ENCODE data around the gene CPNE2.

The CPNE2 gene

DNA sequence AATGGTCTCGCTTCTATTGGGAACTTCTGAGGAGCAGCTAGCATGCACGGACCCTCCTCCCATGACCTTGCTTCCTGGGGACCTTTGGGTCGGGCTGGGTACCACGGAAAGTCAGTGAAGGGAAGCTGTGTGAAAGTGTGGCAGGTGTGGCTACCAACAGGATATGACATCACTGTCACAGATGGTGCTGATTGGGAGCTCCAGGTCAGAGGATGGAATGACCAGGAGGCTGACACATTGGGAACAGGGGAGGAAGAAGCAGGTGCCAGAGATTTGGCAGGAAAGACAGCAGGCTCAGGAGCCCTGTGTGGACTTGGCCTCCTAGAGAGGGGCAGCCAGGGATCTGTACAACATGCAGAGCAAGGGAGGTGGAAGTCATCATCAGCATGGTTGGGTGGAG lies 34.0 kb downstream of the CPNE2 start:
- DNase-seq: no peak

DNA sequence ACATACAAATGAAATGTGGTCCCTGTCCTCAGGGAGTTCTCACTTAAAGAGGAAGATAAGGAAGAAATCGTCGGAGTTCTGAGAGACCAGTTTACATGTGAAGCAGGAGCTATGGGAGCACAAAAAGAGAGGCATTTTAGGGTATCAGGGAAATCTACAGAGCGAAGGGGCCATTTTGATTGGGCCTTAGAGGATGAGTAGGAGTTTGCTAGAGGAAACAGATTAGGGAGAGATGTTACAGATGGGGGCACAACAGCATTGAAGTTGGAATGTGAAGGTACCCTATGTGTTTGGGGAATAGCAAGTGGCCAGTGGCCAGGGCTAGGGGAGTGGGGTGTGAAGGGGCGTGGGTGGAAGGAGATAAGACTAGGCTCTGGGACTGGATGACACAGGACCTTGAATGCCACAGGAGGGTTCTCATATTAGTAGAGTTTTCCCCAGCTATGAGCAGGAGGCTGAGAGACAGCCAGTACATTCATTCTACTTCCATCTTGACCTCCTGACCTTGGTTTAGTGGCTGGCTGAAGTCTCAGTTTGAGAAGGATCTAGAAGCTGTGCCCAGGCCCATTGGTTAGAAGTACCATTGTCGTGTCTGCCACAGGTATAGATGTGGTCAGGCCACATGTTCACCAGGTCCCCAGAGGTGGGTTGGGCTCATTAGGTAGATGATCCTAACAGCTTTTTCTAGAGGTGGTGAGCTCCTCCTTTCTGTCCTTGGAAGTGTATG lies 34.8 kb downstream of the CPNE2 start:
- no peak for DNase-seq

DNA sequence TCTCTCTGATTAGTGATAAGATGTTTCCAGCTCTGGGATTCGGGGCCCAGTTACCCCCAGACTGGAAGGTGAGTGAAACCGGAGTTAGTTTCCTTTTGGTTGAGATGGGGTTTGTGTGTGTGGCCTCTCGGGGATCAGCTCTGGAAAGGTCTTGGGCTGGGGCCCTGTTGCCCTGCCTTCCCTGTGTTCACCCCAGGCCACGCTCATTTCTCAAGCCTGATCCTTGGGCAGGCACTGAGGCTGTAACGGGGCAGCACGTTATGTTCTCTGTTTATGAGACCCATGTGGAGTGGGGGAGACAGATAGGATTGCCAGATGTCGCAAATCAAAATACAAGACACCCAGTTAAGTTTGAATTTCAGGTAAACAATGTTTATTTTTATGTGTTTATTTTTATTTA lies 35.5 kb downstream of the CPNE2 start:
- no peak for DNase-seq

DNA sequence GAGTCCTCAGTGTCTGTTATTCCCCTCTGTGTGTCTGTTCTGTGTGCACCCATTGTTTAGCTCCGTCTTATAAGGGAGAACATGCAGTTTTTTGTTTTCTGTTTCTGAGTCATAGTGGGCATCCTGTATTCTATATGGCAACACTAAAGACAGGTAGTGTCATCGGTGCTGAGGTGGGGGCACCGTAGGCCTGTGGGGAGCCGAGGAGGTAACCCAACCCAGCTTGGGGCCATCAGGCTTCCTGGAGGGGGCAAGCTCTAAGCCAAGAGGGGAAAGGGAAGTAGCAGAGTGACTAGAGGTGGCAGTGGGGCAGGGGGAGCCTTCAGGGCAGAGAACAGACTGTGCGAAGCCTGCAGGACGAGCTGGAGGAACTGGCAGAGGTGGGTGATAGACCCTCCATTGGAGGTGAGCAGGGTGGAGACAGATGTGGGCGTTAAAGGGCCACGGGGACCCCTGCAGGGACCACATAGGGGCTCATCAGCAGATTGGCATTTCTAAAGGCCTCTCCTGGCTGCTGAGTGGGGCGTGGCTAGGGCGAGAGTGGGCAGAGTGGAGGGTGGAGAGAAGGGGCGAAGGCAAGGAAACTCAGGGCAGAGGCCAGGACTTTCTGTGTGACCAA lies 36.5 kb downstream of the CPNE2 start:
- DNase-seq: peak; percentile 23

DNA sequence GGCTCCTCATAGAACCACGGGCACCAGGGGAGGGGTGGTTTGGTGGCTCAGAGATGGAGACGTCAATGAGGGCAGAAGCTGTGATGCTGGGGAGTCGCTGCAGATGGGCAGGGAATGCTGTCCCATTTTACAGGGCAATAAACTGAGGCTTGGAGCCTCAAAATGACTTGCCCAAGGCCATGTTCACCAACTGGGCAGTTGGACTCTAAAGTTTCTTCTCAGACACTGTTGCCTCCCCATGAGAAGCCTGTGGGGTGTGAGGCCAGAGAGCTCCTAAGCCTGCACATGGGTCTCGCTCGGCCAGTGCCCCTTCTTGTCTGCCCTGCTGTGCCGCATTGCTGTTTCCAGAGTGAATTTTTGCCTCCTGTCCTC lies 38.6 kb downstream of the CPNE2 start:
- DNase-seq: no peak

DNA sequence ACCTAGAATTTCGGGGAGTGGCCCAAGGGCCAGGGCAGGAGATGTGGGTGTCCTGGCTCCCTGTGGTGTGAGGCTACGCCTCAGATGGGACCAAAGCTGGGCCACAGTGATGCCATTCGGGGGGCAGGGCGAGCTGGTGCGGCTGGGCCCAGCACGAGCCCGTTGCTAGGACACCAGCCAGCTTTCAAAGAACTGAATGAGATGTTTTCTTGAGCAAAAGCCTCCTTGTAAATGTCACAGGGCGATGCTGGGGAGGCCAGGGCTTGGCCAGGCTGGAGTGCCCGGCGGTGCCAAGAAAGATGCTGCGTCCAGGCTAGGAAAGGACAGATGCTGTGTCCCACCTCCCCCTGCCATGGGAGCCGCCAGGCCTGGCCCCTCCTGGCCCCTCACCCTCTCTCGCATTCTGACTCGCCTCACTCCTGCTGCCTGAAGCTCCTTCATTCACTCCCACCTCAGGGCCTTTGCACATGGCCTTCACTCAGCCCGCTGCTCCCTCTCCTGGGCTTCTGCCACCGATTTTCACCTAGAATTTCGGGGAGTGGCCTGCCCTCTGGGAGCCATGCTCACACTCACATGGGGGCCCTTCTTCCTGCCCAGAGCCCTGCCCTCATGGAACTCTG lies 39.1 kb downstream of the CPNE2 start:
- no peak for DNase-seq

DNA sequence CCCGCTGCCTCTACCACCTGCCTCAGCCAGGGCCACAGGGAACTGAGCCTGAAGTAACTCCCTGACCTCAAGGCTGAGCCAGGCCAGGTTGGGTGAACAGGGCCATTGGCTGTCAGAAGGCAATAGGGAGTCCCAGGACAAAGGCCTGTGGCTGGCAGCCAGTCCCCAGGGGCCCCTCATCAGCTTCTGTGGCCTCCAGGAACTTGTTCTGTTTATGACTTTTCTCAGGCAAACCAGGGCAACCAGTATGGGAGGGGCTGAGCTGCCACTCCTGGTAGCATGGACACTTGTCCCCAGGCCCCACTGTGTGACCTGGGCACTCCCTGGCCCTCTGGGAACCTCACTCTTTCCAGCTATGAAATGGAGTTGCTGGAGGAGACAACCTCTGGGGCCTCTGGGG lies 40.1 kb downstream of the CPNE2 start:
- DNase-seq: no peak

DNA sequence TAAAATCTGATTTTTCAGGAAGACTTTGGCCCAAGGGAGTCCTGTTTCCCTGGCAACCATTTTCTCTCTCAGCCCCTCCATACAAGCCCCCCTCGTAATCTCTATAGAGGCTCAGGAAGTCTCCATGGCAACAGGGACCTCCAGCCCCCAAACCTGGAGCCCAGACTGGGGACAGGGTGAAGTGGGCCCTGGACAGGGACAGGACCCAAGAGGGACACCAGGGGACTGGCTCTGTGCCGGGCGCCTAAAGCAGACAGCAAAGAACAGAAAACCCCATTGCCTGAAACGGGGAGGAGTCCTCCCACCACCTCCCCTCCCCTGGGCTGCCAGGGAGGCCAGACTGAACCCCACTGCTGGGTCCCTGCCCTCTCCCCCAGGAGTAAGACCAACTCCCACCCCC lies 40.6 kb downstream of the CPNE2 start:
- DNase-seq: no peak

DNA sequence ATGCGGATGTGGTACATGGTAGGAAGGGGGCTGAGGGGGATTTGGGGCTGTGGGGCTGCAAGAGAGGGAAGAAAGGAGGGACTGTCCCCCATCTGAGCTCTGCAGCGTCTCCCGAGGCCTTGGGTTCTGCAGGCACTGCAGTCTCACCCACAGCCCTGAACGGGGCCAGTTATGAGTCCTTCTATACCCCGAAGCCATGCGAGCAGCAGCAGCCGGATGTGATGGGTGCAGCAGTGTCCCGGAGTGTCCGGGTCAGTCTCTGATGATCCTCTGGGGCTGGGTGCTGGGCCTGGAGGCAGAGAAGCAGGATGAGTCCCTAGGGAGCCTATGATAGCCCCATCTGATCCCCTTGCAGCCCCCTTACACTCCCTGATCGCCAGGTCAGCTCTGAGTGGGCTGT lies 41.5 kb downstream of the CPNE2 start:
- DNase-seq: no peak

DNA sequence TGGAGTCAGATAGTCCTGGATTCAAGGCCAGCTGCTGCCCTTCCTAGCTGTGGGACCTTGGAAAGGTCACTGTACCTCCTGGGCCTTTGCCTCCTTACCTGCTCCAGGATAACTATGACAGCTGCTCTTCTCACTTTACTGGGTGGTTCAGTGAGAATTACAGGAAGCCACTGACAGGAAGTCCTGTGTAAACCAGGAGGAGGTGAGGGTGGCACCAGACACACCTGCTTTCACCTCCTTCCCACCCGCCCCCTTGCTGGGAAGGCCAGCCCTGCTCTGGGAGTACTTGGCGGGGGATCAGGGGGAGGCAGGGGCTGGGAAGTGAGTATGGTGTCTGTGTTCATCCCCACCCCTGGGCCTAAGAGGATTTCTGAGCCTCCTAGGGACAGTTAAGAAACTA lies 42.6 kb downstream of the CPNE2 start:
- DNase-seq: peak; percentile 27

DNA sequence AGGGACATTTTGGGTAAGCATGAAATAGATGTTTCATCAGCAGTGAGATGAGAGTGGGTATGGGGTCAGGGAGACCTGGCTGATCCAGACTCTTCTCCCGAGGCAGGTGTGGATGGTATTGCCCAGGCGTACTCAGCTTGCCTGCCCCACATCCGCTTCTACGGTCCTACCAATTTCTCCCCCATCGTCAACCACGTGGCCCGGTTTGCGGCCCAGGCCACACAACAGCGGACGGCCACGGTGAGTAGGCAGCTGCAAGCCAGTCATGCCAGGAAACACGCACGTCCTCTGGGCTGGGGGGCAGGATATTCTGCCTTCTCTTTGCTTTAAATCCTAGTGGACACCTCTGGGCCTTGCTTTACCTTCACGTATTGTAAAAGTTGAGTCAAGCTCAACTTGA lies 44.7 kb downstream of the CPNE2 start:
- no peak for DNase-seq

DNA sequence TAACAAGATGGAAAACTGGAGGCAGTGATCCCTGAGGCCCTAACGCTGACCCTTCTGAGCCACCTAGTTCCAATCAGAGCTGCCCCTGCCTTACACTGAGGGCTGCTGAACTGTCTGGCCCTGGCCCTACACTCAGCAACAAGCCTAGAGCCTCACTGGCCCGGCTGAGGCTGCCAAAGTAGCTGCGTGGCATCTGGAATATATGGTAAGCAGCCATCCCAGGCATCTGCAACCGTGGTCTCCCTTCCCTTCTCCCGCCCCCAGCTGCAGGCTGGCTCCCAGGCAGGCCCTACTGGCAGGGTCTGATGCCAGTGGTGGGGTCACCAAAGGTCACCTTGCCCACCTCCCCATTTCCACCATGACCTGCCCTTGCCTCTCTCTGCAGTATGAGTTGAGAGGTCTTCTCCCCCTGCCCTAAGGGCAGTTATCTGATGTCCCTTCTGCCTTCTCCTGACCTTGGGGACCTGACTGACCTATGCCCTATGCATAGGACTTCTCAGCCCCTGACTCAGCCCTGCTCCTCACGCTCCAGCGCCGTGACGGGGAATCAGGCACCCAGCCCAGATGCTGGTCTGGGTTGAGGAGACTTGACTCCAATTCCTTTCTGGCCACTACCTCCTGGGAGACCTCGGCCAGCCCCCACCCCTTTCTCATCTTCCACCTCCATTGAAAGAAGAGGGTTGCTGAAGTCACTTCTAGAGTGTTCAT lies 45.3 kb downstream of the CPNE2 start:
- DNase-seq: no peak

DNA sequence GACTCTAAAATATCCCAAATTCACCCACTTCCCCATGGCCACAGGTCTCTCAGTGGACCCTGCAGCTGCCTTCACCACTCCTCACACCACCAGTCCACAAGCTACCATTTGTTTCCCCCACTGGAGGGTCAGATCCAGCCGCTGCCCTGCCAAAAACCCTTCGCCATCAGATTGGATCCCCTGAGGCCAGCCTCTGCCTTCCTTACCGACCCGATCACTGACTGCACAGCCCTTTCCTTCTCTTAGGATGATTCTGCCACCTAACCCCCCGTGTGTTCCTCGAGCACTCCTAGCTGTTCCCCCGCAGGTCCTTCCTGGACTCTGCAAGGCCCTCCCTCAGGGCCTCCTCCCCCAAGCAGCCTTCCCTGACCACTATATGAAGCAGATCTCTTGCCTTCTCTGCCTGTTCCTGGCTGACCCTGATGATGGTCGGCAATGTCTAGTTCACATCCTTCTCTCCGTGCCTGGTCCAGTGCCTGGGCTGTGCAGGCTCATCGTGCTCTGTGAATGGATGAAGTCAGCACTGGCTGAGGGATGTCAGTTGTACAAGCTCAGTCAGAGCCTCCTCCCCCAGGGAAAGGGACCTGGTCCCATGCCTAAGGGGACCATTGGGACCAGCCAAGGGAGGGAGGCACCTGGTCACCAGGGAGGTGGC lies 46.0 kb downstream of the CPNE2 start:
- no peak for DNase-seq

DNA sequence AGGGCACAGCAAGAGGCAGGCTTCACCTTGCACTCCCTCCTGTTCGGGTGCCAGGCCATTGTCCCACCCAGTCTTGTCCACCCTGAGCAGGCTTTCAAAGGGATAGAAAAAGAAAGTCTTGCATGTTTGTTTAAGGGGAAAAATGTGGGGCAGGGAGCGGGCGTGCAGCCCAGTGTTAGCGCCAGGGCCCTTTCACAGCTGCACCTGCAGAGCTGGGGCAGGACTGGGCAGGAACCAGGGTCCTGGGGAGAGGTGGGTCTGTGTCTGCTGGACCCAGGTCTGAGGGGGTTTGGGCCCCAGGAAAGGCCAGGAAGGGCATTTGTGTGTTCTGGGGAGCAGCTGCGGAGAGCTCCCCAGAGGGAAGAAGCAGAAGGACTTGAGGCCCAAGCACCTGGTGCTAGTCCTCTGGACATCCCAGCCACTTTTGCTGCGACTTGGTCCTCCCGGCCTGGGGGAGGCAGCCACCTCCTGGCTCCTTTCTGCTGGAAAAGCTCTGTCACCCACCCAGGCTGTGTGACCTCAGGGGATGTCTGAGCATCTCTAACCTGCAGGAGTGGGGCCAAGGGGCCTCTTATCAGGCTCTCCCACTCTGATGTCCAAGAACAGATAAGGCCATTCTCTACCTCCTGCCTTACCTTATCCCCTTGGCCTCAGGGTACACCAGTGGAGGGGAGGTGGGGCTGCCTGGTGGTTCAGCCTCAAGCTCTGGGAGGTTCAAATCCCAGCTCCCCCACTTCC lies 48.7 kb downstream of the CPNE2 start:
- no peak for DNase-seq

DNA sequence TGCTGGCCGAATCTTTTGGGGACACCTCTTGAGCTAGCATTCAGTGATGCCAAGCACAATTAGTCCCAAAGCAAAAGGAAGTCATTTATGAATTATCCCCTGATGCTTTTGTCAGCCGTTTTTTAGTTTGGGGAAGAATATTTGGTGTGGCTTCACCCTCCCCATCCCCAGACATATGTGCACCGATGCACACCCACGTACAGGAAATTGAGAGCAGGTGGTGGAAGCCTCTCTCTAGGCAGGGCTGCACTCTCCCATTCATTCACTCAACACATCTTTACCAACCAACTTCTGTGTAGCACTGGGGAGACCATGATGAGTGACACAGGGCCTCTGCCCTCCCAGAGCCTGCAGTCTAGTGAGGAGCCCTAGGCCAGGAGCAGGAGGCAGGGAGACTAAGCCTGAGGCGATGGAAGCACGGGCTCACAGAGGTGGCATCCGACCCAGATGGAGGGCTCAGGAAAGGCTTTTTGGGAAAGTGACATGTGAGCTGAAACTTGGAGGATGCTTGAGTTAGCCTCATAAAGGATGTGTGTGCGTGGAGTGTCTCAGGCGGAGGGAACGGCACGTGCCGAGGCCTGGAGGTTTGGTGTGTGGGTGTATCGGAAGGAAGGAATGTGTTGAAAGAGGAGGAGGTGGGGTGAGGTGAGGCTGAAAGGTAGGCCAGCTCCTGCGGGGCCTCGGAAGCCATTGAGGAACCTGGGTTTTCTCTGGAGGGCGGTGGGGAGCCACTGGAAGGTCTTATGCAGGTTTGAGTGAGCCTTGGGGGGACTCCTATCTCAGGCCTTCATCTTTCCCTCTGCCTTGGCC lies 49.6 kb downstream of the CPNE2 start:
- DNase-seq: no peak

DNA sequence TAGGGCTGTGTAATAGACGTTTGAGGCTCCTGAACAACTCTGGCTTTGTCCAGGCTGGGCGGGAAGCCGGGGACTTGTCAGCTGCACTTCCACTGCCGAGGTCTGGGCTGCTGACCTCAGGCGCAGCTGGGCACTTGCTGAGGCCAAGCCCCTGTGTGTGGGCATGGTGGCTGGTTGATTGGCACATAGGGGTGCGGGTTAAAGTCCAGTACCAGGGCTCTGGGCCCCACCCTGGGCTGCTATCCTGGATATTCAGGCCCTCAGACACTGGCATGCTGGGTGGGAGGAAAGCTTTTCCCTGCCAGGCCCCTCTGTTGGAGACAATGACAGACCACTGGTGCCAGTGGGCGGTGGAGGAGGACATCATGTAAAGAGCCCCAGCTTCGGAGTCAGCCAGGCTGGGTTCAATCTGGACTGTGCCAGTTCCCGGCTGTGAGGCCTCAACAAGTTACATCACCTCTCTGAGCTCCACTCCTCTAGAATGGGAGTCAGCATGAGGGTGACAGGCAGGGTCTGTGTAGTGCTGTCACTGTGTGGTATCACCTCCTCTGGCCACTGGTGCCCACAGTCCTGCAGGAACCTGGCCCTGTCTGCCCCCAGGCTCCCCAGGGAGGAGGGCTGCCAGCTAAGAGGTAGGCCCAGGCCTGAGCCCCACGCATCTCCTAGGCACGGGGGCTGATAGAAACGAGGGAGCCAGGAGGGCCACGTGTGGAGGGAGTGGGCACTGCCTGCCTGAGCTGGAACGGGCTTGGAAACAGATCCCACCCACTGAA lies 51.0 kb downstream of the CPNE2 start:
- DNase-seq: no peak

DNA sequence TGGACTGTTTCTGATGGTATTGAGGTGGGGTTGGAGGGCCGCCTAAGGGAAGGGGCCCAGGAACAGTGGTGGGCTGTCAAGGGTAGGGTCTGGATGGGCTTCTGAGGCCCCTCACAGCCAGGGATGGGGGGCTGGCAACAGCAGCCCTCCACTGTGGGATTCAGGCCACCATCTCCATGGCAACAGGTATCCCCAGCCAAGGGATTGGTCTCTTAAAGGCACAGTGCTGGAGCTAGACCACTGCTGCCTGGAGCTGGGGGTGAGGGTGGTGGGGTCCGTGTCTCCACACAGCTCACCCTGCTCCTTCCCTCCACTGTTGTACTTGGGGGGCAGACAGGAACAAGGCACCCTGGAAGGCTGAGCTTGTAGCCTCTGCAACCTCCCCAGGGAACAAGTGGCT lies 51.6 kb downstream of the CPNE2 start:
- DNase-seq: no peak

DNA sequence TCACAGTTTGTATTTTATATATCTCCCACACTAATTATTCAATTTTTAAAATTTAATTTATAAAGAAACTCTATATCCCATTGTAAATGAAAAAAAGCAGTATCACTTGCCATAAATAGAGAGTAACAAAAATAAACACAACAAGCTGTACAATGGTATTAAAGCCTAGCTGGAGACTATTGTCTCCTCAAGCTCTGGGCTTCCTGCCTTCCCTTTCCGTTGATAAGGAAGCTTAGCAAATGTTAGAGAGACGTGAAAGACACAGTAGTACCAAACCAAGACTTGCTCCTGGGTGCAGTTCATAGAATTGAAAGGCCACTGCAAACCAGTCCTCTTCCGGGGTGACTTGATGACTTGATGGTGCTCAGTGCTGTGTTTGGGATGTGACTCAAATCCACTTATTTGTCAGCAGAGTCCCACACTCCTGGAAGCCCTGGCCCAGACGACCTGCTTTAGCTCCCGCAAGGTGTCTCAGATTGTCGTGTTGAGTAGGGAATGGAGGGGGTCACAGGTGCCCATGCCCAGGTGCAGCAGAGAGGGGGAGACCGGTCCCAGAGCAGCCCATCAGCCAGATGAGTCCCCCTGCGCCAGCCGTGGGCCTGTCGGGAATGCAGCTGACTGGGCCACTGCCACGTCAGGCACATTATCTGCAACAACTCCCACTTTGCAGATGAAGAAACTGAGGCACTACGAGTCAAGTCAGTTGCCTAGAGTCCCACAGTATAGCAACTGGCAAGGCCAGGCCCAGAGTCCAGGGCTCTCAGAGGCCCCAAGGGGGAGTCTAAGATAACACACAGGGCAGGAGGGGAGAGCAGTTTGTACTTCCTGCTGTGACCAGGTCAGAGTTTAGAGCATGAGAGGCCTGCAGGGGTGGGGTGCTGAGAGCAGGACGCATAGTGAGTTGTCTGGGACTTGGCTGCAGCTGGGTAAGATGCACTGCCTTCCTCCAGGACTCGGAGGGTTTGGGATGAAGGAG lies 53.0 kb downstream of the CPNE2 start:
- DNase-seq: no peak

DNA sequence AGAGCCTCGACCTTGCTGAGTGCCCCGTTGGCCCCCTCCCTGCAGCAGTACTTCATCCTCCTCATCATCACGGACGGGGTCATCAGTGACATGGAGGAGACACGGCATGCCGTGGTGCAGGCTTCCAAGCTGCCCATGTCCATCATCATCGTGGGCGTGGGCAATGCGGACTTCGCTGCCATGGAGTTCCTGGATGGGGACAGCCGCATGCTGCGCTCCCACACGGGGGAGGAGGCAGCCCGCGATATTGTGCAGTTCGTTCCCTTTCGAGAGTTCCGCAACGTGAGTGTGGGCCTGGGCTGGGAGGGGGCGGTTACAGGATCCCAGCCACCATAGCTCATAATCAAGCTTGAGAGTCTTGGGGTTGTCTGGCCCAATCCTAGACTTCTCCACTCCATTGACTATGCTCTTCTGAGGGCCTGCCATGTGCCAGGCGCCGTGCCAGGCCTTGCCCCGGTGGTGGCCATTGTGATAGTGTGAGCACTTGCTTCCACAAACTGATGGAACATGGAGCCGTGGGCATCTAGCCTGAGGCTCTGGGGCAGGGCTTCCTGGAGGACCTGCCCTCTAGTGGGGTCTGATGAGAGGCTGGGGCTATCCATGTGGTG lies 53.8 kb downstream of the CPNE2 start:
- no peak for DNase-seq
